GM12878 (cell line): ENCODE data around the gene TMEM131L. TPM values are rescaled to one million over a fixed set of nuclear protein-coding genes. Genes with fewer than 3 reads are reported as not detected.

Source experiments
- ATF3 ChIP-seq: IDR thresholded peaks from 2 replicates; pipeline ENCODE4 v1.6.1; 2011; ENCODE audit warnings: low read depth, mild to moderate bottlenecking, low read length, moderate library complexity, borderline replicate concordance; ENCODE audit errors: extremely low read depth
- CBX5 ChIP-seq: sonication (generic); IDR thresholded peaks from 2 replicates; pipeline ENCODE4 v1.6.1; 2016; ENCODE audit warnings: low read depth, moderate library complexity, mild to moderate bottlenecking, inconsistent platforms
- CREB1 ChIP-seq: IDR thresholded peaks from 2 replicates; pipeline ENCODE4 v1.6.1; 2012; ENCODE audit warnings: low read depth, mild to moderate bottlenecking, inconsistent platforms
- CTCF ChIP-seq, 3 experiments: IDR thresholded peaks in 2 of 3; conservative IDR thresholded peaks in 1 of 3; 2 replicates each; pipeline ENCODE4 v1.5.1; 2011; ENCODE audit warnings: low read depth in 3 of 3, low read length in 3 of 3, mild to moderate bottlenecking in 3 of 3, control low read depth in 2 of 3, moderate library complexity in 2 of 3, inconsistent platforms in 1 of 3, mixed read lengths in 1 of 3; ENCODE audit not compliant: control insufficient read depth in 2 of 3, insufficient read depth in 1 of 3; ENCODE audit errors: extremely low read depth in 1 of 3
- FOS ChIP-seq: IDR thresholded peaks from 3 replicates; pipeline ENCODE4 v1.6.1; 2011; ENCODE audit warnings: borderline replicate concordance; ENCODE audit not compliant: insufficient read length; ENCODE audit errors: extremely low read depth
- FOXK2 ChIP-seq: fragments of 450-650 bp; IDR thresholded peaks from 2 replicates; pipeline ENCODE4 v1.6.1; 2017; ENCODE audit warnings: mild to moderate bottlenecking, moderate library complexity
- MTA2 ChIP-seq: fragments of 450-650 bp; IDR thresholded peaks from 2 replicates; pipeline ENCODE4 v1.6.1; 2016; ENCODE audit warnings: low read depth, mild to moderate bottlenecking, moderate library complexity
- NFXL1 ChIP-seq: fragments of 450-650 bp; IDR thresholded peaks from 2 replicates; pipeline ENCODE4 v1.6.1; 2017; ENCODE audit warnings: antibody characterized with exemption, mild to moderate bottlenecking, borderline replicate concordance
- NFYA ChIP-seq: IDR thresholded peaks from 2 replicates; pipeline ENCODE4 v1.6.1; 2011; ENCODE audit warnings: low read depth, mild to moderate bottlenecking, low read length, improper control_type of control experiment, borderline replicate concordance
- NKRF ChIP-seq: fragments of 450-650 bp; conservative IDR thresholded peaks from 2 replicates; pipeline ENCODE4 v1.6.1; 2017; ENCODE audit warnings: mild to moderate bottlenecking, moderate library complexity
- PKNOX1 ChIP-seq: fragments of 450-650 bp; IDR thresholded peaks from 2 replicates; pipeline ENCODE4 v1.6.1; 2016; ENCODE audit warnings: mild to moderate bottlenecking
- RAD21 ChIP-seq: IDR thresholded peaks from 2 replicates; pipeline ENCODE4 v1.6.1; 2011; ENCODE audit warnings: mild to moderate bottlenecking, low read depth, low read length, moderate library complexity; ENCODE audit not compliant: insufficient read depth
- RBBP5 ChIP-seq: fragments of 200-600 bp; sonication (generic); conservative IDR thresholded peaks from 2 replicates; pipeline ENCODE4 v1.6.1; 2016
- RCOR1 ChIP-seq: conservative IDR thresholded peaks from 2 replicates; pipeline ENCODE4 v1.6.1; 2012; ENCODE audit warnings: low read depth, low read length, improper control_type of control experiment
- RELA ChIP-seq: fragments of 450-650 bp; IDR thresholded peaks from 2 replicates; pipeline ENCODE4 v1.8.0; 2014; ENCODE audit warnings: borderline replicate concordance; ENCODE audit not compliant: partially characterized antibody
- STAT1 ChIP-seq: fragments of 450-650 bp; conservative IDR thresholded peaks from 2 replicates; pipeline ENCODE4 v1.6.1; 2014; ENCODE audit warnings: antibody characterized with exemption, mild to moderate bottlenecking
- SUPT20H ChIP-seq: IDR thresholded peaks from 2 replicates; pipeline ENCODE4 v1.6.1; 2011; ENCODE audit warnings: low read depth, mild to moderate bottlenecking, low read length, moderate library complexity, borderline replicate concordance; ENCODE audit not compliant: control insufficient read depth
- TAF1 ChIP-seq: IDR thresholded peaks from 2 replicates; pipeline ENCODE4 v1.6.1; 2011; ENCODE audit warnings: mild to moderate bottlenecking, low read depth, low read length, borderline replicate concordance
- ZNF687 ChIP-seq: fragments of 450-650 bp; IDR thresholded peaks from 2 replicates; pipeline ENCODE4 v1.6.1; 2017; ENCODE audit warnings: mild to moderate bottlenecking, moderate library complexity
- ZSCAN29 ChIP-seq: fragments of 450-650 bp; IDR thresholded peaks from 2 replicates; pipeline ENCODE4 v1.6.1; 2017; ENCODE audit warnings: mild to moderate bottlenecking, moderate library complexity
- polyA plus RNA-seq, 11 experiments: library from polyadenylated mRNA; depleted of rRNA in 4 of 11; unstranded in 6 of 11; stranded (reverse) in 5 of 11; fragments of >200 nt; fragmentation: Nextera tagmentation in 4 of 11; fragmentation: Illumina TruSeq in 1 of 11; extraction: Ambion mirVana in 4 of 11; extraction: Trizol in 1 of 11; gene quantifications; 1 replicate in 1 of 11; 2 replicates in 10 of 11; pipeline versions ENCODE4 v1.2.1 to v1.2.3, GENCODE V29; 2011 to 2016; ENCODE audit warnings: inconsistent platforms in 2 of 11, missing spikeins in 2 of 11, low read depth in 1 of 11
- total RNA-seq, 4 experiments: library from RNA; depleted of rRNA in 3 of 4; stranded (reverse); fragments of >200 nt in 3 of 4; fragmentation: Illumina TruSeq in 1 of 4; extraction: Trizol in 1 of 4; gene quantifications; 2 replicates each; pipeline versions ENCODE4 v1.2.1 to v1.2.3, GENCODE V29; 2013 to 2021

TMEM131L gene
- total and polyA plus RNA-seq, 10 of the 15 experiments (the other 5 are each of a cell fraction or from before 2014, with no cell fraction given), result 8.5 to 101 (median 74.4) TPM

- TF ChIP-seq ZNF687 (peak; percentile 78), CTCF (IDR thresholded peaks at IDR 0.05 in 2 of 3, conservative IDR thresholded peaks at IDR 0.05 in 1 of 3; ENCODE audit: control insufficient read depth in 2 of 3, extremely low read depth in 1 of 3, insufficient read depth in 1 of 3, low read depth in 3 of 3, low read length in 3 of 3) (peak; percentile 86 to 96 (median 93)), RCOR1 (peak; percentile 88; the same call in 1 of the 2 replicates), ZSCAN29 (no peak), NFYA (no peak), FOXK2 (no peak), FOS (no peak), PKNOX1 (peak; percentile 64), STAT1 (no peak), RAD21 (peak; percentile 99), RELA (peak; percentile 46), MTA2 (peak; percentile 78), SUPT20H (no peak), ATF3 (no peak), NFXL1 (no peak), CREB1 (peak; percentile 59; the same call in 1 of the 2 replicates), RBBP5 (no peak), CBX5 (peak; percentile 87; the same call in 1 of the 2 replicates), TAF1 (0 out of 2 replicates have a peak, but pooled peaks have one; percentile 30), NKRF (peak; percentile 63)
Observed at GRCh38 chr4:153432965-153433753, 33.0 kb upstream of the TMEM131L start (continued).
